Endodermal cell (in vitro differentiated cells): ENCODE measurements around the gene CYP2R1. TPM values are rescaled to one million over a fixed set of nuclear protein-coding genes. Genes with fewer than 3 reads are reported as not detected.
"Not testable (repeated sequence)": the region's sequence is repeated elsewhere in the genome, so short reads cannot be mapped to it uniquely, and the experiment has no call there.

Experiments
- DNase-seq: peaks from one replicate; pipeline ENCODE4 v3.0.0-alpha.2; 2017
- H3K27ac ChIP-seq: 2 replicates; pipeline ENCODE4 v1.5.1; 2013; ENCODE audit warnings: mild to moderate bottlenecking, low read depth, low read length, moderate library complexity
- H3K27me3 ChIP-seq: 2 replicates; pipeline ENCODE4 v1.6.1; 2013; ENCODE audit warnings: mild to moderate bottlenecking, low read length, moderate library complexity; ENCODE audit not compliant: insufficient read depth, control insufficient read depth, poor library complexity, severe bottlenecking
- H3K36me3 ChIP-seq: 2 replicates; pipeline ENCODE4 v1.7.0; 2013; ENCODE audit warnings: mild to moderate bottlenecking, low read length, moderate library complexity; ENCODE audit not compliant: control insufficient read depth, insufficient read depth
- H3K4me1 ChIP-seq: one replicate; pipeline ENCODE4 v1.7.0; 2013; ENCODE audit warnings: low read length; ENCODE audit not compliant: control insufficient read depth, insufficient read depth
- H3K4me3 ChIP-seq: 2 replicates; pipeline ENCODE4 v1.5.1; 2013; ENCODE audit warnings: mild to moderate bottlenecking, low read length, moderate library complexity
- H3K9ac ChIP-seq: 2 replicates; pipeline ENCODE4 v1.6.1; 2013; ENCODE audit warnings: mild to moderate bottlenecking, low read length, moderate library complexity; ENCODE audit not compliant: poor library complexity, severe bottlenecking; ENCODE audit errors: extremely low read depth
- H3K9me3 ChIP-seq: 2 replicates; pipeline ENCODE4 v1.6.1; 2013; ENCODE audit warnings: mild to moderate bottlenecking, low read length, moderate library complexity; ENCODE audit not compliant: control insufficient read depth
- H3K27ac Mint-ChIP-seq: 2 replicates; pipeline ENCODE4 v1.8.0; 2020; ENCODE audit warnings: mixed read lengths
- H3K27me3 Mint-ChIP-seq: 2 replicates; pipeline ENCODE4 v1.8.0; 2021; ENCODE audit warnings: mild to moderate bottlenecking, mixed read lengths; ENCODE audit not compliant: insufficient read depth
- H3K36me3 Mint-ChIP-seq: 2 replicates; pipeline ENCODE4 v1.8.0; 2020; ENCODE audit warnings: low read depth, mixed read lengths
- H3K4me1 Mint-ChIP-seq: 2 replicates; pipeline ENCODE4 v1.8.0; 2020; ENCODE audit warnings: mixed read lengths
- H3K4me3 Mint-ChIP-seq: 2 replicates; pipeline ENCODE4 v1.8.0; 2020; ENCODE audit warnings: mild to moderate bottlenecking, moderate library complexity, mixed read lengths
- H3K9me3 Mint-ChIP-seq: 2 replicates; pipeline ENCODE4 v1.8.0; 2020; ENCODE audit warnings: mild to moderate bottlenecking, mixed read lengths
- WGBS, 2 experiments: methylation state at CpG; one replicate each; pipeline versions ENCODE4 v1.1.5 to v1.1.7; 2013; ENCODE audit warnings: missing lambda C conversion rate in 2 of 2, mixed read lengths in 1 of 2; ENCODE audit not compliant: insufficient coverage in 1 of 2, insufficient read length in 1 of 2; 5-methylcytosine and 5-hydroxymethylcytosine counted together
- total RNA-seq, 2 donors: library from RNA; stranded (reverse); fragmentation: NEBNext Ultra II Directional in 1 of 2; extraction: Animal tissue kit (Norgen Biotek cat#: 25700) in 1 of 2; gene quantifications; 2 replicates in 1 of 2; 3 replicates in 1 of 2; pipeline ENCODE4 v1.2.1, GENCODE V29; 2021
- TF ChIP-seq, protein P1 (sequence below): fragments of 200-600 bp; sonication (generic); conservative IDR thresholded peaks from 2 replicates; pipeline ENCODE4 v1.5.0; 2021; ENCODE audit warnings: antibody characterized with exemption, mild to moderate bottlenecking

CYP2R1 gene
- total RNA-seq, 2 donors from 2014 or later: 10.4 to 12.4 TPM

- TF ChIP-seq, protein P1, sequence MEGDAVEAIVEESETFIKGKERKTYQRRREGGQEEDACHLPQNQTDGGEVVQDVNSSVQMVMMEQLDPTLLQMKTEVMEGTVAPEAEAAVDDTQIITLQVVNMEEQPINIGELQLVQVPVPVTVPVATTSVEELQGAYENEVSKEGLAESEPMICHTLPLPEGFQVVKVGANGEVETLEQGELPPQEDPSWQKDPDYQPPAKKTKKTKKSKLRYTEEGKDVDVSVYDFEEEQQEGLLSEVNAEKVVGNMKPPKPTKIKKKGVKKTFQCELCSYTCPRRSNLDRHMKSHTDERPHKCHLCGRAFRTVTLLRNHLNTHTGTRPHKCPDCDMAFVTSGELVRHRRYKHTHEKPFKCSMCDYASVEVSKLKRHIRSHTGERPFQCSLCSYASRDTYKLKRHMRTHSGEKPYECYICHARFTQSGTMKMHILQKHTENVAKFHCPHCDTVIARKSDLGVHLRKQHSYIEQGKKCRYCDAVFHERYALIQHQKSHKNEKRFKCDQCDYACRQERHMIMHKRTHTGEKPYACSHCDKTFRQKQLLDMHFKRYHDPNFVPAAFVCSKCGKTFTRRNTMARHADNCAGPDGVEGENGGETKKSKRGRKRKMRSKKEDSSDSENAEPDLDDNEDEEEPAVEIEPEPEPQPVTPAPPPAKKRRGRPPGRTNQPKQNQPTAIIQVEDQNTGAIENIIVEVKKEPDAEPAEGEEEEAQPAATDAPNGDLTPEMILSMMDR: no peak
- H3K4me3 ChIP-seq: peak overlapping the region; percentile 48
- H3K27ac ChIP-seq: no peak overlapping the region
- Mint-ChIP-seq H3K36me3 (peaks cover 12% of the 10 kb centered on the region), H3K27ac (no peak overlapping the region), H3K4me3 (no peak overlapping the region), H3K27me3 (peaks cover 34% of the 10 kb centered on the region), H3K9me3 (peaks cover 16% of the 10 kb centered on the region), H3K4me1 (peaks cover 23% of the 10 kb centered on the region)
- WGBS, 2 experiments: 35 to 100% methylated on average over 1 of the region's 1 CpG
- H3K9me3 ChIP-seq: no peaks in the 10 kb centered on the region
- H3K27me3 ChIP-seq: peaks cover 6% of the 10 kb centered on the region
- no peaks in the 10 kb centered on the region for H3K36me3 ChIP-seq
- peaks cover 6% of the 10 kb centered on the region for H3K4me1 ChIP-seq
- H3K9ac ChIP-seq: no peak overlapping the region
- DNase-seq: no peak
Observed at GRCh38 chr11:14886513-14886912, 5.5 kb downstream of the CYP2R1 start.

- Histone ChIP-seq H3K27me3 (peaks cover 6% of the 10 kb centered on the region), H3K4me3 (no peak overlapping the region), H3K4me1 (peaks cover 6% of the 10 kb centered on the region), H3K9me3 (no peaks in the 10 kb centered on the region), H3K27ac (no peak overlapping the region), H3K36me3 (no peaks in the 10 kb centered on the region), H3K9ac (no peak overlapping the region)
- 88 to 100% methylated on average over 1 of the region's 1 CpG for WGBS, 2 experiments
- peaks cover 9% of the 10 kb centered on the region for H3K36me3 Mint-ChIP-seq
- H3K27ac Mint-ChIP-seq: no peak overlapping the region
- H3K27me3 Mint-ChIP-seq: peaks cover 20% of the 10 kb centered on the region
- H3K9me3 Mint-ChIP-seq: peaks cover 7% of the 10 kb centered on the region
- no peak for DNase-seq
- H3K4me3 Mint-ChIP-seq: no peak overlapping the region
- peaks cover 23% of the 10 kb centered on the region for H3K4me1 Mint-ChIP-seq
- TF ChIP-seq, protein P1: no peak
Observed at GRCh38 chr11:14884667-14885273, 7.3 kb downstream of the CYP2R1 start.

DNA sequence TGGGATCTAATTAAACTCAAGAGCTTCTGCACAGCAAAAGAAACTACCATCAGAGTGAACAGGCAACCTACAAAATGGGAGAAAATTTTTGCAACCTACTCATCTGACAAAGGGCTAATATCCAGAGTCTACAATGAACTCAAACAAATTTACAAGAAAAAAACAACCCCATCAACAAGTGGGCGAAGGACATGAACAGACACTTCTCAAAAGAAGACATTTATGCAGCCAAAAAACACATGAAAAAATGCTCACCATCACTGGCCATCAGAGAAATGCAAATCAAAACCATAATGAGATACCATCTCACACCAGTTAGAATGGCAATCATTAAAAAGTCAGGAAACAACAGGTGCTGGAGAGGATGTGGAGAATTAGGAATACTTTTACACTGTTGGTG is 8.3 kb downstream of the CYP2R1 start:
- H3K27ac Mint-ChIP-seq, H3K4me1 ChIP-seq, H3K27me3 ChIP-seq, H3K9me3 ChIP-seq, H3K36me3 ChIP-seq, H3K36me3 Mint-ChIP-seq, DNase-seq, H3K4me3 Mint-ChIP-seq, H3K9me3 Mint-ChIP-seq, H3K27ac ChIP-seq, H3K9ac ChIP-seq, H3K4me3 ChIP-seq: not testable (repeated sequence)
- peaks cover 11% of the 10 kb centered on the region for H3K27me3 Mint-ChIP-seq
- peaks cover 23% of the 10 kb centered on the region for H3K4me1 Mint-ChIP-seq
- no CpG with 5 or more reads among the region's 1 CpG for WGBS, 2 experiments

GRCh38 chr11:14882196-14882595 is 9.8 kb downstream of the CYP2R1 start:
- Histone ChIP-seq H3K27me3 (no peaks in the 10 kb centered on the region), H3K36me3 (peaks cover 12% of the 10 kb centered on the region), H3K27ac (no peak overlapping the region), H3K9ac (no peak overlapping the region), H3K4me1 (peaks cover 6% of the 10 kb centered on the region), H3K9me3 (no peaks in the 10 kb centered on the region), H3K4me3 (no peak overlapping the region)
- TF ChIP-seq, protein P1: no peak
- 80 to 100% methylated on average over 1 of the region's 1 CpG for WGBS, 2 experiments
- Mint-ChIP-seq H3K36me3 (peaks cover 9% of the 10 kb centered on the region), H3K4me3 (no peak overlapping the region), H3K4me1 (peaks cover 23% of the 10 kb centered on the region), H3K27me3 (no peaks in the 10 kb centered on the region), H3K27ac (no peak overlapping the region), H3K9me3 (peaks cover 7% of the 10 kb centered on the region)
- no peak for DNase-seq
